Astrocyte (in vitro differentiated cells and primary cell): ENCODE measurements around the gene UVRAG.

ENCODE experiments used
- EZH2 ChIP-seq: IDR thresholded peaks from 2 replicates; pipeline ENCODE4 v1.6.1; 2012; ENCODE audit warnings: mild to moderate bottlenecking, low read length, inconsistent platforms; ENCODE audit not compliant: insufficient read depth
- TF ChIP-seq, protein P1 (sequence below): IDR thresholded peaks from 2 replicates; pipeline ENCODE4 v1.5.1; 2011; ENCODE audit warnings: low read depth, mild to moderate bottlenecking, inconsistent platforms, low read length, moderate library complexity; ENCODE audit not compliant: insufficient read depth

- TF ChIP-seq EZH2, result no peak
- TF ChIP-seq, protein P1, sequence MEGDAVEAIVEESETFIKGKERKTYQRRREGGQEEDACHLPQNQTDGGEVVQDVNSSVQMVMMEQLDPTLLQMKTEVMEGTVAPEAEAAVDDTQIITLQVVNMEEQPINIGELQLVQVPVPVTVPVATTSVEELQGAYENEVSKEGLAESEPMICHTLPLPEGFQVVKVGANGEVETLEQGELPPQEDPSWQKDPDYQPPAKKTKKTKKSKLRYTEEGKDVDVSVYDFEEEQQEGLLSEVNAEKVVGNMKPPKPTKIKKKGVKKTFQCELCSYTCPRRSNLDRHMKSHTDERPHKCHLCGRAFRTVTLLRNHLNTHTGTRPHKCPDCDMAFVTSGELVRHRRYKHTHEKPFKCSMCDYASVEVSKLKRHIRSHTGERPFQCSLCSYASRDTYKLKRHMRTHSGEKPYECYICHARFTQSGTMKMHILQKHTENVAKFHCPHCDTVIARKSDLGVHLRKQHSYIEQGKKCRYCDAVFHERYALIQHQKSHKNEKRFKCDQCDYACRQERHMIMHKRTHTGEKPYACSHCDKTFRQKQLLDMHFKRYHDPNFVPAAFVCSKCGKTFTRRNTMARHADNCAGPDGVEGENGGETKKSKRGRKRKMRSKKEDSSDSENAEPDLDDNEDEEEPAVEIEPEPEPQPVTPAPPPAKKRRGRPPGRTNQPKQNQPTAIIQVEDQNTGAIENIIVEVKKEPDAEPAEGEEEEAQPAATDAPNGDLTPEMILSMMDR, result no peak
These were observed 12.7 kb upstream of the UVRAG start for GRCh38 chr11:75802021-75802912.
